ENCODE measurements around the gene IFI27L2.

IFI27L2 gene

GRCh38 chr14:94165744-94166143 is 36.3 kb upstream of the IFI27L2 start:
- Mint-ChIP-seq H3K9me3 (no peaks in the 10 kb centered on the region), H3K27ac (no peak overlapping the region), H3K27me3 (ENCODE audit: low read depth) (peaks cover 18% of the 10 kb centered on the region), H3K36me3 (ENCODE audit: low read depth) (no peaks in the 10 kb centered on the region), H3K4me3 (peak overlapping the region in 1 of 3 experiments; percentile 3), H3K4me1 (peaks cover 35% of the 10 kb centered on the region)
- no peak for TF ChIP-seq CTCF (IDR thresholded peaks at IDR 0.05; ENCODE audit: unreplicated experiment in 3 of 3)

- peak overlapping the region; percentile 13 to 37 (median 18) for H3K27ac Mint-ChIP-seq
- peak overlapping the region; percentile 43 to 61 (median 54) for H3K4me3 Mint-ChIP-seq
- H3K36me3 Mint-ChIP-seq (ENCODE audit: low read depth): no peaks in the 10 kb centered on the region
- peaks cover 35% of the 10 kb centered on the region for H3K4me1 Mint-ChIP-seq
- TF ChIP-seq CTCF (IDR thresholded peaks at IDR 0.05; ENCODE audit: unreplicated experiment in 3 of 3): no peak
- no peaks in the 10 kb centered on the region for H3K9me3 Mint-ChIP-seq
- H3K27me3 Mint-ChIP-seq (ENCODE audit: low read depth): peaks cover 23% of the 10 kb centered on the region
Measured at GRCh38 chr14:94164685-94165431, 35.5 kb upstream of the IFI27L2 start.

- TF ChIP-seq CTCF (IDR thresholded peaks at IDR 0.05; ENCODE audit: unreplicated experiment in 3 of 3): no peak
- H3K4me3 Mint-ChIP-seq: no peak overlapping the region
- peaks cover 35% of the 10 kb centered on the region for H3K4me1 Mint-ChIP-seq
- H3K9me3 Mint-ChIP-seq: no peaks in the 10 kb centered on the region
- no peaks in the 10 kb centered on the region for H3K36me3 Mint-ChIP-seq (ENCODE audit: low read depth)
- no peak overlapping the region for H3K27ac Mint-ChIP-seq
- H3K27me3 Mint-ChIP-seq (ENCODE audit: low read depth): peaks cover 23% of the 10 kb centered on the region
Measured at GRCh38 chr14:94163796-94164195, 34.4 kb upstream of the IFI27L2 start.

GRCh38 chr14:94162466-94162865 is 33.1 kb upstream of the IFI27L2 start:
- Mint-ChIP-seq H3K4me1 (peaks cover 35% of the 10 kb centered on the region), H3K36me3 (ENCODE audit: low read depth) (no peaks in the 10 kb centered on the region), H3K27me3 (ENCODE audit: low read depth) (peaks cover 24% of the 10 kb centered on the region), H3K9me3 (no peaks in the 10 kb centered on the region), H3K27ac (peak overlapping the region; percentile 51 to 56 (median 54)), H3K4me3 (no peak overlapping the region)
- no peak for TF ChIP-seq CTCF (IDR thresholded peaks at IDR 0.05; ENCODE audit: unreplicated experiment in 3 of 3)

- H3K36me3 Mint-ChIP-seq (ENCODE audit: low read depth): no peaks in the 10 kb centered on the region
- H3K27ac Mint-ChIP-seq: peak overlapping the region; percentile 51 to 56 (median 54)
- TF ChIP-seq CTCF (IDR thresholded peaks at IDR 0.05; ENCODE audit: unreplicated experiment in 3 of 3): no peak
- H3K27me3 Mint-ChIP-seq (ENCODE audit: low read depth): peaks cover 19% of the 10 kb centered on the region
- H3K4me1 Mint-ChIP-seq: peaks cover 35% of the 10 kb centered on the region
- no peaks in the 10 kb centered on the region for H3K9me3 Mint-ChIP-seq
- no peak overlapping the region for H3K4me3 Mint-ChIP-seq
Measured at GRCh38 chr14:94161981-94162380, 32.6 kb upstream of the IFI27L2 start.

GRCh38 chr14:94161058-94161457 is 31.7 kb upstream of the IFI27L2 start:
- Mint-ChIP-seq H3K36me3 (ENCODE audit: low read depth) (no peaks in the 10 kb centered on the region), H3K27ac (no peak overlapping the region), H3K4me3 (no peak overlapping the region), H3K27me3 (ENCODE audit: low read depth) (peaks cover 16% of the 10 kb centered on the region), H3K4me1 (peaks cover 35% of the 10 kb centered on the region), H3K9me3 (no peaks in the 10 kb centered on the region)
- no peak for TF ChIP-seq CTCF (IDR thresholded peaks at IDR 0.05; ENCODE audit: unreplicated experiment in 3 of 3)

All from nephron (organoid).